Activated naive CD4-positive, alpha-beta T cell treated with Interleukin-2 at 50 U/mL for 16 hours (primary cell): ENCODE measurements around the gene PRR15L.
"Not testable (repeated sequence)": the region's sequence is repeated elsewhere in the genome, so short reads cannot be mapped to it uniquely, and the experiment has no call there.

ENCODE experiments used
- DNase-seq: peaks from one replicate; pipeline ENCODE4 v3.0.0-alpha.2; 2020

The PRR15L gene

GRCh38 chr17:47957591-47958490 lies at the start of gene PRR15L:
PRR15L (minus strand) TSS chr17:47957883; CDS start chr17:47953234, 4,649 bp downstream.
- DNase-seq = no peak

- DNase-seq = no peak
Observed at GRCh38 chr17:48006936-48007709, 49.4 kb upstream of the PRR15L start.

- DNase-seq = no peak
Observed at GRCh38 chr17:48004983-48005382, 47.3 kb upstream of the PRR15L start.

- no peak for DNase-seq
Observed at GRCh38 chr17:48003417-48004151, 45.9 kb upstream of the PRR15L start.

- DNase-seq = no peak
Observed at GRCh38 chr17:48002916-48003416, 45.3 kb upstream of the PRR15L start.

GRCh38 chr17:48002266-48002915 lies 44.7 kb upstream of the PRR15L start:
- no peak for DNase-seq

- not testable (repeated sequence) for DNase-seq
Observed at GRCh38 chr17:48001657-48002056, 44.0 kb upstream of the PRR15L start.

GRCh38 chr17:48001197-48001596 lies 43.5 kb upstream of the PRR15L start:
- no peak for DNase-seq

- no peak for DNase-seq
Observed at GRCh38 chr17:47999582-47999981, 41.9 kb upstream of the PRR15L start.

GRCh38 chr17:47998044-47998443 lies 40.4 kb upstream of the PRR15L start:
- no peak for DNase-seq

GRCh38 chr17:47997586-47997985 lies 39.9 kb upstream of the PRR15L start:
- no peak for DNase-seq

- DNase-seq = no peak
Observed at GRCh38 chr17:47996201-47996600, 38.5 kb upstream of the PRR15L start.

- no peak for DNase-seq
Observed at GRCh38 chr17:47995241-47995935, 37.7 kb upstream of the PRR15L start.

- no peak for DNase-seq
Observed at GRCh38 chr17:47994724-47995123, 37.0 kb upstream of the PRR15L start.

GRCh38 chr17:47993964-47994363 lies 36.3 kb upstream of the PRR15L start:
- no peak for DNase-seq

GRCh38 chr17:47993031-47993564 lies 35.4 kb upstream of the PRR15L start:
- no peak for DNase-seq

GRCh38 chr17:47992216-47992615 lies 34.5 kb upstream of the PRR15L start:
- no peak for DNase-seq

- no peak for DNase-seq
Observed at GRCh38 chr17:47990962-47991731, 33.5 kb upstream of the PRR15L start.

- no peak for DNase-seq
Observed at GRCh38 chr17:47989700-47990099, 32.0 kb upstream of the PRR15L start.

GRCh38 chr17:47989159-47989558 lies 31.5 kb upstream of the PRR15L start:
- no peak for DNase-seq

- DNase-seq = not testable (repeated sequence)
Observed at GRCh38 chr17:47988445-47988844, 30.8 kb upstream of the PRR15L start.
